Raji (cell line): ENCODE data around the gene LHX3.

Source experiments
- POLR2A ChIP-seq: IDR thresholded peaks from 2 replicates; pipeline ENCODE4 v1.6.1; 2011; ENCODE audit warnings: low read depth, low read length, control low read depth; ENCODE audit not compliant: insufficient read depth

LHX3 gene

DNA sequence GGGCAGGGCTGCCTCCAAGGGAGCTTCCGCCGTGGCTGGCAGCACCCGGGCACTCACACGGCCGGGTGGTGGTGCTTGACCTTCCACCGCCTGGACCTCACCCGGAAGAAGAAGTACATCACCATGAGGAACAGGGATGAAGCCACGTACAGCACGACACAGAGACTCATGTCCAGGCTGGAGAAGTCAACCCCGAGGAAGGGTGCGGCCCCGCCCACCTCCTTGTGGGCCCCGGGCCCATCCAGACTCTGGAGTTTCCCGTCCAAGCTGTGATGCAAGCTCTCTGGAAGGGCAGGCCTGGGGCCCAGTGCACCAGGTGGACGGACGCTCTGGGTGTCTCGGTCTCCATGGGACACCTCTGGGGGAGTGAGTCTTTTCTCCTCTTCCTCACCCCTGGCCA lies 3.7 kb upstream of the LHX3 start:
- TF ChIP-seq POLR2A: no peak

- TF ChIP-seq POLR2A: no peak
Observed at GRCh38 chr9:136207616-136208015, 2.7 kb upstream of the LHX3 start.

- no peak for TF ChIP-seq POLR2A
Observed at GRCh38 chr9:136206602-136207275, 1.8 kb upstream of the LHX3 start.

DNA sequence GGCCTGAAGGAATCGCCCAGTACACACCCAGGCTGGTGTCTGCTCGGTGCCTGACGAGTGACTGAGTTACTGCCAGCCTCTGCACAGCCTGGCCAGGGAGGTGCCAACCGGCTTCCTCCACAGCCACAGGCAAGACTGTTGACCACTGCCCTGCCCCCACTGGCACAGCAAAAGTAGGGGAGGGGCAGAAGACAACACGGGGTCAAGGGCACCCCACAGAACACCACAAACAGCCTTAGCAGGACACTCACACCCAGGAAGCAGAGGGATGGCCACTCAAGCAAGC lies 722 bp upstream of the LHX3 start:
- TF ChIP-seq POLR2A: no peak

GRCh38 chr9:136204145-136204805 lies 653 bp downstream of the LHX3 start:
- no peak for TF ChIP-seq POLR2A

GRCh38 chr9:136203408-136204144 lies 1.4 kb downstream of the LHX3 start:
- TF ChIP-seq POLR2A: no peak

DNA sequence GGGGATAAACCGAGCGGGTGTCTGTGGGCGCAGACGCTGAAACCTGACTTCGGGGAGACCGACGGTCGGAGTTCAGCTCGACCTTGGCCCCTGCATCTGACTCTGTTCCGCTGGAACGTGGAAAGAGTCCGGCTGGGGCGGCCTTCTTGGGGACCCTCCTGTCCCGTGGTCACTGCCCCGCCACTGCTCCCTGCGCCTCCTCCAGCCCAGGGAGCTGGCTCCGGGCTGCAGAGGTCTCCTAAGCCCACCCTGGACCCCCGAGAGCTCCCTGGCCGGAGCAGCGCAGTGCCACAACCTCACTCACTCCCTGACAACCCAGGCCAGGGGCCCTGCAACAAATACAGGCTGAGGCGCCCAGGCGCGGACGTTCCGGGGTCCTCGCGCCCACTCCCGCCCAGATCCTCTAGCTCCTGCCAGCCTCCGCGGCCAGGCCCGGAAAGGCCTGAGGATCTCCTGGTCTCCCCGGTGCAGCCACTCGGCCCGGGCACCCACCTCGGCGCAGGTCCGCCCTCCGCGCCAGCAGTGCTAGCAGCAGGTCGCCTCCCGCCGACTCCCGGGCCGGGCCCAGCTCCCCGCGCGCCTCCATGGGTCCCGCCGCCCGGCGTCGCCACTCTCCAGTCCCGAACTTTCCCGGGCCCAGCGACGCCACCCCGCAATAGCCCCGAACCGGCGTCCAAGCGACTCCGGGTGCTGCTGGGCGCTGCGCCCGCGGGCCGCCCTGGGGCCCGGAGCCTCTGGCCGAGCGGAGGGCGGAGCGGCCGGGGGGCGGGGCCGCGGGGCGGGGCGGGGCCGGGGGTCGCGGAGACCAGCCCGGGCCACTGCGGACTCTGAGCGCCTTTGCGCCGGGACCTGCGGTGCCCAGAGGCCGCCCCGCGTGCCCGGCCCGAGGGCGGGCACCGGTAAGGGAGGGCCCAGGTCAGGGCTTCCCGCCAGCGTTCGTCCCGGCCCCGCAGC lies 2.2 kb downstream of the LHX3 start:
- TF ChIP-seq POLR2A: no peak

DNA sequence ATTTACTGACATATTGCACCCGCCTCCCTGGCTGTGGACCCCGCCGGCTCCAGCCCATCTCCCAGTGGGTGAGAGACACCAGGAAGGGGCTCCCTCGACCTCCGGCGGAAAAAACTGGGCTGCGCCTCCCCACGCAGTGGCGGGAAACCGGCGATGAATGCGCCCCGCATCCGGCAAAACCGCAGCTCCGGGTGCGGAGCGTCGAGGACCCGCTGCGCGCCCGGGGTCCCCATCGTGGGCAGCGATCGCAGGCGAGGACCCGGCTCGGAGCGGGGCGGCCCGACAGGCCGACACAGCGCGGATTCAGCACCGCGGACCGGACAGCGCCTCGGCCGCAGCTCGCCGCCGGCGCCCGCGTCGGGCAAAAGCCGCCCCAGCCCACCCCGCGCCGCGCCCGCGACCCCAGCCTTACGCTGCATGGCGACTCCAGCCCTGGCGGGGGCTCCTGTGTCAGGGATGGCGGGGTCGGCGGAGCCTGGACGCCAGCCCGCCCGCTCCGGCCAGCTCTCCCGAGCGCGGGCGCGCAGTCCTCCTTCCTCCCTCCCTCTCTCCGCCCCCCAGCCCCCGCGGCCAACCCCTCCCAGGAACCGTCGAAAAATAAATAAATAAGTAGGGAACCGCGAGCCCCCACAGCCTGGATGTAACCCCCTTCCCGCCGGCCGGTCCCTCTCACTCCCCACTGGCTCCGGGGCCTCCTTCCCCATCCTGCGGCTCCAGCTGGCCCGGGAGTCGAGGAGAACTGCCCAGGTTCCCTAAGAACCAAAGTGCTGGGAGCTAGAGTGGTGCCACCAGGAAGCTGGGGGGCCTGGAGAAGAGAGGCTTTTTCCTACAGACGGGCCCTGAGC lies 3.1 kb downstream of the LHX3 start:
- TF ChIP-seq POLR2A: no peak

DNA sequence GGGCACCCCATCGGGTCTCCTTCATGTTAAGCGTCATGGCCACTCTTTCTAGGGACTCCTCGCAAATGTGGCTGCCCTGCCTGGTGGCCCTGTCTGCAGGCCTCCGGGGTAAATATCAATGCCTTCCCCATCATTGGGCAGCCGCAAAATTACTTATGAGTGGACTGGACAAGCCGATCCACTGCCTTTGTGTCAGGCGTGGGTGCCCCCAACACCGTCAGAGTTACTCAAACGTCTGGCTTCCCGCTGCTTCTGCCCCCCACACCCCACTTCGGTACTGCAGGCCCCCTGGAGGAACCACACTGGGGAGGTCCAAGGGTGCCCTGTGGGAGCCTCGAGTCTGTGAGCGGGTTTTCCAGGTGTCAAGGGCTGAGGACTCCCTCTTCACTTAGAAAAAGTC lies 3.8 kb downstream of the LHX3 start:
- TF ChIP-seq POLR2A: no peak

GRCh38 chr9:136200424-136200823 lies 4.5 kb downstream of the LHX3 start:
- TF ChIP-seq POLR2A: no peak

DNA sequence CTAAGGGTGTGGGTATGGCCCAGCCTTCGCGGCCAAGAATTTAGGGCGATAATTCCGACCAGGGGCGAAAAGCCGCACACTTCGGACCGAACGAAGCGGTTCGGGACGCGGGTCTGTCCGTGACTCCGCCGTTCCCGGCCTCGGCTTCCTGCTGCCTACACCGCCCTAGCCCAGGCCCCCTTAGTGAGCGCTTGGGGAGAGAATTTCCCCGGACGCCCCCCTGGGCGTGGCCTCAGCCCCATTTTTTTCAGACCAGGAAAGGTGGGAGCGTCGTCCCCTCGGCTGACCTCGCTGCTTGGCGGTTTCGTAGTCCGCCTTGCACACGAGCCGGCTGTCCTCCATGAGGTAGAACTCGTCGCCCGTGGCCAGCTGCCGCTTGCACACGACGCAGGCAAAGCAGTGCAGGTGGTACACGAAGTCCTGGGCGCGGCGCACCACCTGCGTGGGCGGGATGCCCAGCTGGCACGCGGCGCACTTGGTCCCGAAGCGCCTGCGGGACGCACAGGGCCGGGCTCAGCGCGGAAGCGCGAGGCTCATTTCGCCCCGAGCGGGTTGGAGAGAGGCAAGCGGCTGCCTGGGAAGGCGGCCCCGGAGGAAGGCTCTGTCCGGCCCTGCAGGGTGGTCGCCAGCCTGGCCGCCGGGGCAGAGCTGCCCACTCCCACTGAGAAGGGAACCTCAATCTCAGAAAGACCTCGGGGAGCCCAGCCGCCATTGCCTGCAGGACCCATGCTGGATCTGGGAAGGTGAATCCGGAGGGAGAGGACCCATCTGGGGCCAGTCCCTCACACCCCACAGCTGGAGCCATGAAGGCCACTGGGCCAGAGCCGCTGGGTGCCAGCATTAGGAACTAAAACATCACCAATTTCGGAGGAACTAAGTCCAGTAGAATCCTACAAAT lies 5.3 kb downstream of the LHX3 start:
- TF ChIP-seq POLR2A: no peak

GRCh38 chr9:136198605-136199083 lies 6.3 kb downstream of the LHX3 start:
- no peak for TF ChIP-seq POLR2A

- no peak for TF ChIP-seq POLR2A
Observed at GRCh38 chr9:136197930-136198604, 6.9 kb downstream of the LHX3 start.
